ENCODE results near the gene PAM. TPM values are rescaled to one million over a fixed set of nuclear protein-coding genes. Genes with fewer than 3 reads are reported as not detected.

Gene PAM
- total and polyA plus RNA-seq, 2 of the 8 experiments (the other 6 are each of a cell fraction or from before 2014, with no cell fraction given), result 30.4 to 67.8 TPM

DNA sequence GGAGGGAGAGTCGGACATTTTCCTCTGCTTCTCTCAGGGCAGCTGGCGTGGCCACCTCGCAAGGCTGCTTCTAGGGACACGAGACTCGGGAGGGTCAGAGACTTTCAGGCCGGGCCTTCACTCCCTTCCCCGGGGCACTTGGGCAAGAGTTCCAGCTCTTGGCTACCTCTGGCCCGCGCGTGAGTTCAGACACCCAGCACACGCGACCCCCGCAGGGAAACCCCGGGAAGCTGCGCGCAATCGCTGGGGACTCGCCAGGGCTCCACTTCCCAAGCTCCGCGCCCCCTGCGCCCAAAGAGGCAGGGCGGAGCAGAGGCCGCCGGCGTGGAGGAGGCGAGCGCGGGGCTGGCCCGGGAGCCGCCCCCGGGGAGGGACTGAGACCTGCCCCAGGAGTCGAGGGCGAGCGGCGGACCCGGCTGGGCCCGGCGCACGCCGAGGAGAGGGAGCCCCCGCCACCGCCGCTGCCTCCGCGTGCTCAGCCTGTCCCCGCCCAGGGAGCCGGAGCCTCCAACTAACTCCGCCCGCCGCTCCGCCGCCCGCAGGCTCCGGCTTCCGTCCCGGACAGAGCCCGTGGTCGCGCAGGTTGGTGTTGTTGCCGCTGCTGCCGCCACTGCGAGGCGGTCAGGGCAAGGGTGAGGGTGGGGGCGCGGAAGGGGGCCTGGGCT is at the start of gene PAM (continued):
- TF ChIP-seq BCL11A (IDR thresholded peaks at IDR 0.05; ENCODE audit: low read depth in 2 of 2, low read length in 2 of 2) (no peak), TAF1 (IDR thresholded peaks at IDR 0.05; ENCODE audit: low read depth, low read length) (peak; percentile 71; the same call in 1 of the 2 replicates), RXRA (IDR thresholded peaks at IDR 0.05; ENCODE audit: insufficient read depth, low read depth, low read length) (no peak), PHF8 (conservative IDR thresholded peaks at IDR 0.05; ENCODE audit: low read depth, low read length) (peak; percentile 23; the same call in 1 of the 2 replicates), POLR2A (IDR thresholded peaks at IDR 0.05; ENCODE audit: control extremely low read depth in 1 of 2, low read depth in 2 of 2, low read length in 2 of 2) (peak; percentile 40 to 41; a peak in 2 of 3 replicates), BRCA1 (IDR thresholded peaks at IDR 0.05; ENCODE audit: low read depth, low read length) (no peak), SRF (IDR thresholded peaks at IDR 0.05; ENCODE audit: low read depth, low read length) (no peak), POLR2AphosphoS5 (IDR thresholded peaks at IDR 0.05; ENCODE audit: low read depth, low read length) (peak; percentile 70), TAF7 (optimal IDR thresholded peaks at IDR 0.05; ENCODE audit: borderline replicate concordance, low read depth, low read length) (peak; percentile 63), NANOG (IDR thresholded peaks at IDR 0.05; ENCODE audit: insufficient read depth, low read depth, low read length, poor library complexity, severe bottlenecking) (no peak), JUND (IDR thresholded peaks at IDR 0.05; ENCODE audit: low read length) (no peak), RBBP5 (IDR thresholded peaks at IDR 0.05; ENCODE audit: borderline replicate concordance, low read depth, low read length) (peak; percentile 74)
- TF ChIP-seq, protein P1, sequence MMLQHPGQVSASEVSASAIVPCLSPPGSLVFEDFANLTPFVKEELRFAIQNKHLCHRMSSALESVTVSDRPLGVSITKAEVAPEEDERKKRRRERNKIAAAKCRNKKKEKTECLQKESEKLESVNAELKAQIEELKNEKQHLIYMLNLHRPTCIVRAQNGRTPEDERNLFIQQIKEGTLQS (IDR thresholded peaks at IDR 0.05; ENCODE audit: insufficient read depth, low read depth, low read length), result no peak
- TF ChIP-seq, protein P2, sequence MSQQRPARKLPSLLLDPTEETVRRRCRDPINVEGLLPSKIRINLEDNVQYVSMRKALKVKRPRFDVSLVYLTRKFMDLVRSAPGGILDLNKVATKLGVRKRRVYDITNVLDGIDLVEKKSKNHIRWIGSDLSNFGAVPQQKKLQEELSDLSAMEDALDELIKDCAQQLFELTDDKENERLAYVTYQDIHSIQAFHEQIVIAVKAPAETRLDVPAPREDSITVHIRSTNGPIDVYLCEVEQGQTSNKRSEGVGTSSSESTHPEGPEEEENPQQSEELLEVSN (IDR thresholded peaks at IDR 0.05), result peak; percentile 61; the same call in 1 of the 2 replicates
- TF ChIP-seq, protein P3, sequence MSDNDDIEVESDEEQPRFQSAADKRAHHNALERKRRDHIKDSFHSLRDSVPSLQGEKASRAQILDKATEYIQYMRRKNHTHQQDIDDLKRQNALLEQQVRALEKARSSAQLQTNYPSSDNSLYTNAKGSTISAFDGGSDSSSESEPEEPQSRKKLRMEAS (IDR thresholded peaks at IDR 0.05), result peak; percentile 88

All from H1 (cell line).